HG02610 (cell line): ENCODE measurements around the gene WEE2.
"Not testable (repeated sequence)": the region's sequence is repeated elsewhere in the genome, so short reads cannot be mapped to it uniquely, and the experiment has no call there.

Experiments
- ATAC-seq: cut with Tn5 transposase; IDR thresholded peaks from one replicate; pipeline ENCODE4 v1.9.1; 2021; ENCODE audit warnings: mild to moderate bottlenecking, moderate library complexity; ENCODE audit not compliant: unreplicated experiment

WEE2 gene

DNA sequence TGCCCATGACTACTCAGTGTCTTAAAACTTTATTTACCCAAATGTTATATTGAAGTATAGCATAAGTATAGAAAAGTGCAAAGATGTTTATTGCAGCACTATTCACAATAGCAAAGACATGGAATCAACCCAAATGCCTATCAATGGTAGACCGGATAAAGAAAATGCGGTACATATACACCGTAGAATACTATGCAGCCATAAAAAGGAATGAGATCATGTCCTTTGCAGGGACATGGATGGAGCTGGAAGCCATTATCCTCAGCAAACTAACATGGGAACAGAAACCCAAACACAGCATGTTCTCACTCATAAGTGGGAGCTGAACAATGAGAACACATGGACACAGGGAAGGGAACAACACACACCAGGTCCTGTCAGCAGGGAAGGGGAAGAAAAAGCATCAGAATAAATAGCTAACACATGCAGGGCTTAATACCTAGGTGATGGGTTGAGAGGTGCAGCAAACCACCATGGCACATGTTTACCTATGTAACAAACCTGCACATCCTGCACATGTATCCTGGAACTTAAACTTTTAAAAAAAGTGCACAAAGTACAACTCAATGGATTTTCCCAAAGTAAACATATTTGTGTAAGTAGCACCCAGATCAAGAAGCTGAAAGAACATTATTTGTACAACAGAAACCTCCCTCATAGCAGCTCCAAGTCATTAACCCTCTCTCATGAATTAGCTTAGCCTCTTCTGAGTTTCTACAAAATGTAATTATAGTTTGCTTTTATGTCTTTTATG, 18.9 kb upstream of the WEE2 start:
- ATAC-seq: not testable (repeated sequence)

DNA sequence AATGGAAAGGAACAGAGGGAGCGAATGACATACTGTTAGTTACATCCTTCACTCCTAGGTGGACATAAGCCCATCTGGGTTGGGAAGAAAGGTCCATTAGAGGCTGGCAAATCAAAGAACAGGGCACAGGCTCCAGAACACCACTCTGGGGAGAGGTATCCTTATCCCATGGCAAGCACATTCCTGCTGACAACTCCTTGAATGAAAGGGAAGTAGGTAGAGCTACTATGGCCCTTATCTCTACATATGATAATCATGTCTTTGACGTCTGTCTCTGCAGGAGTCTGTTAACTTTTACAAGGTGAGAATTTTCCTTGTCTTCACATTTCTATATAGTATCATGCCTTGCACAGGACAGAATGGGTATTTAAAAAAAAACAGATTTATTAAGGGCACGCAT, 16.6 kb upstream of the WEE2 start:
- no peak for ATAC-seq

DNA sequence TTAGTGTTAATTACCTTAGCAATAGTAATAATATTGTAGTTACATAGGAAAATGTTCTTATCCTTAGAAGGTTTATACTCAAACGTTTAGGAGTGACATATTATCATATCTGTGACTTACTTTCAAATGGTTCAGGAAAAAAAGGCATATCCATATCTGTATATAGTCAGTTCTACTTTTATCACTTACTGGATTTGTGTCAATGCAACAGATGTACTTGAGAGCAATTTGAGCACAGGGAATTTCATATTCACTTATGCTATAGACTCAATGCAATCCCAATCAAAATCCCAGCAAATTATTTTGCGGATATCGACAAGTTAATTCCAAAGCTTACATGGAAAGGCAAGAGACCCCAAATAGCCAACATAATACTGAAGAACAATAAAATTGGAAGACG, 16.2 kb upstream of the WEE2 start:
- ATAC-seq: no peak

GRCh38 chr7:141693082-141693481, 15.1 kb upstream of the WEE2 start:
- ATAC-seq: no peak

- ATAC-seq: no peak
Measured at GRCh38 chr7:141695803-141696289, 12.3 kb upstream of the WEE2 start.

- ATAC-seq: no peak
Measured at GRCh38 chr7:141696348-141696747, 11.8 kb upstream of the WEE2 start.

DNA sequence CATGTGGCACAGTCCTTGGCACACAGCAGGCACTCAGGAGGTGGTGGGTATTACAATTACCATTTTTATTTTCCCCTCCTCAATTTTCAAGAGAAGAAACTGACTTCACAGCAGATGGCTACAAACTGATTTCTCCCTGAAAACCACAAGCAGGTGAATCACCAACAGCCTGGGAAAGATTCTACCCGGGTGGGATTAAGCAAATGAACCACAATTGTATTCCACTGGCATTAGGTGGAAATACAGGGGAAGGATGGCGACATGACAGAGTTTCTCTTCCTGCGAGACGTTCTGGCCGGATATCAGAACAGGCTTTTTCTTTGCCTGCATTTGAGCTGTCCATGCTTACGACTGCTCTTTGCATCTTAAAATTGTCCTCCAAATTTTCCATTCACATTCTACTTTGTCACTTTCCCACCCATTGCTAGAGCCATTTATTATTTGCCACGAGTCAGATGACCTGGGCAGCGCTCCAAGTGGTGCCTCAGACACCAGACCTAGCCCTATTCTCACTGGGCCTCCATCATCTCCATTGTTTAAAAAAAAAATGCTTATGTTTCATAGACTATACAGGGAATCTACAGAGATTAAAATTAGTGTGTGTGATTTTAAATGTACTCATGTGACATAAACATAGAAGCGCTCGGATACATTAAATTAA, 10.8 kb upstream of the WEE2 start:
- ATAC-seq: no peak

- no peak for ATAC-seq
Measured at GRCh38 chr7:141698247-141699015, 9.7 kb upstream of the WEE2 start.

GRCh38 chr7:141699860-141700259, 8.3 kb upstream of the WEE2 start:
- no peak for ATAC-seq

- no peak for ATAC-seq
Measured at GRCh38 chr7:141700296-141700847, 7.8 kb upstream of the WEE2 start.

- no peak for ATAC-seq
Measured at GRCh38 chr7:141700848-141701371, 7.2 kb upstream of the WEE2 start.

GRCh38 chr7:141701489-141702046, 6.6 kb upstream of the WEE2 start:
- peak; percentile 80 for ATAC-seq

DNA sequence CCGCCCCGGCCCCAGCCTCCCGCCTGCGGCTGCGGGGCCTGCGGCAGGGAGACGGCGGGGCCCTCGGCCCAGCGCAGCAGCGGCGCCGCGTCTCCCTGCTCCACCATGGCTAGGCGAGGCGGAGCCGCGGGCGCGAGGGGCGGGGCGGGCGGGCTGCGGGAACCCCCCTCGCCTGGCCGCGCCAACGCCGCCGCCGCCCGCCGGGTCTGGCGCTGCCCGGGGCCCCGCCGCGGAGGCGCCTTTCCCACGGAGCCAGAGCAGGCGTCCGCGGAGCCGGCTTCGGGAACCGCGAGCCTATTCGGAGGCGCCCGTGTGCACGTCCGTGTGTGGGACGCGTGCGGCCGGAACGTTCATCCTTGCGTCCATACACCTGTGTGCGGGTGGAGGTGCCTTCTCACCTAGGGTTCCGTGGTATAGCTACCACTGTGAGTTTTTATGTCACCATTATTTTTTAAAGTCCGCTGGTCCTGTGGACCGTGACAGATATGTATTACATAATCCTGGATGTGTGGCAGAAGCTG, 6.0 kb upstream of the WEE2 start, which contains the start of gene DENND11:
Gene DENND11 (minus strand): TSS at position 120 of the 521 bp plus-strand sequence. CDS start 13 bp downstream, at position 107.
- ATAC-seq: peak; percentile 75

- no peak for ATAC-seq
Measured at GRCh38 chr7:141702892-141703291, 5.3 kb upstream of the WEE2 start.

DNA sequence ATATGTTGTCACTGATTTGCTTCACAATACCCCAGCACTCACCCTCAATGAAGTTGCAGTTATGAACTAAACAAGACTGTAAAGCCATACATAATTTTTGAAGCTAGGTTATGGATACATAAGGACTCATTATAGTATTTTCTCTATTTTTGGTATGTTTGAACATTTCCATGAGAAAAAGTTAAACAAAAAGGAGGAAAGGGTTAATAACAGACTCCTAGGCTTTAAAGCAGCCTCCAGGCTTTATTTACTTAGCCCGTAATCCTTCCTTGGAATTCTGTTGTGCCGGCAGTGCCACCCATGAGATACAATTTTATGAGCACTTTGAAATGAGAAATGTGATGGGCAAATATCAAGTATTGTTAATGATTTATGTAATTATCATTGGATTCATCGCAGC, 4.0 kb upstream of the WEE2 start:
- ATAC-seq: no peak

DNA sequence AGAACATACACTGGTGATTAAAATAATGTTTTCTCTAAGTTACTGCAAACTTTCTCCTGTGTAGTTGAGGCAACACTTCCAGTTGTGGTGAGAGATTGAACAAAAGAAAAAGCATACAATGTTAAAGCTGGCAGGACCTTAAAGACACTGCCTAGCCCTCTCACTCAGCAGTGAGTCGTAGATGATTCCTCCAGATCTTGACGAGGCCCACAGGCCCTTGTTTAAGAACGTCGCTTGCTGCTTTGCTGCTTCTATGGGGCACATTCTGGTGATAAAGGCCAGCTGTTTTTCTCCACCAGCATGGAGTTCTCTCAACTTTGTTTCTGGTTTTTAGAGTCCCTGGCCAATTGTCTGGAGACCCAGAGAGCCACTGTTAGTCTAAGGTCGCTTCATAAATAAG, 3.4 kb upstream of the WEE2 start:
- no peak for ATAC-seq

- no peak for ATAC-seq
Measured at GRCh38 chr7:141706239-141707064, 1.7 kb upstream of the WEE2 start.

DNA sequence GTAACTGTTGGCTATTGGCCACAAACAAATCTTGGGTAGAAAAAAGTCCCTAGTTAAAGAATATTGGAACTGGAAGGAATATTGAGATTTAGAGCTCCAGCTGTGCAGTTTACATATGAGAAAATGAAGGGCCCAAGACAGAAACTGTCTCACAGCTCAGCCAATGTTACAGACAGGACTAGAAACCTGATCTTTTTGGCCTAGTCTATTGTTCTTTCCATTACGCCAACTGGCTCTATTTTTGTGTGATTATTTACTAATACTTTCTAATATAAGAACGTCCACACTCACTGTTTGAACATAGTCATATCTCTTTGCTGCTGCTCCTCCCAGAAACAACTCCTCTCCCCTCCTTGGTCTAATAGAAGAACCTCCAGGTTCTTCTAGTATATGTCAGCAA, 1.2 kb downstream of the WEE2 start:
- ATAC-seq: no peak

DNA sequence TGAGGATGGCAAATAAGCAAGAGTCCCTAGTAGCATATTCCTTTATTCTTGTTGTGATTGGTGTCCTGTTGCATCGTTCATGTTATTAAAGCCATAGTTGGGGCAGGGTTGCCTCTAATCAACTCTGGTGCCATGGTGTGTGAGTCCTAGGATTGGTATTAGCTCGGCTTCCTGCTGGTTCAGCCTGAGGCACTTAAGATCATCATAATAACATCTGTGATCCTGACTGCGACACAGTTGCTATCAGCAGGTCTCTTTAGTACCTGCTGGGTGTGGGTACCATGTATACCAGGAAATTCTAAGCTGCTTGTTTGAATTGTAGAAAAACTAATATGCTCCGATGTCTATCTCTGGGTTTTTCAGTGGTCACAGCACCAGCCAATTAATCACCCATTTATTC, 1.6 kb downstream of the WEE2 start:
- ATAC-seq: no peak

DNA sequence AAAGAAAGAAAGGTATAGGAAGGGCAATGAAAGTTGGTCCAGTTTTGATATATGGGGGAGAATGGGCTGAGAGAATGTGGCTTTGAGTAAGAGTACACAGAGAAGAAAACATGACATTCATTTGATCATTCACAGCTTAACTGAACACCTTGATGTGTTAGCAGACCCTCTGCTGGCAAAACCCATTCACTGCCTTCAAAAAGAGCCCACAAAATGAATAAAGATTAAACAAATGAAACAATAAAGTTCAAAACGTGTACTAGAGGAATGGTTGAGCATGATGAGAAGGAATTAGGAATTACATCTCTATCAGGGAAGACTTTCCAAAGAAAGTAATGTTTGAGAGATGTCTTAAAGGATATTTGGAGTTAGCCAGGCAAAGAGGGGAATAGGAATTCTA, 2.1 kb downstream of the WEE2 start:
- ATAC-seq: no peak
